ENCODE results near the gene RECK.
"Not testable (repeated sequence)": the region's sequence is repeated elsewhere in the genome, so short reads cannot be mapped to it uniquely, and the experiment has no call there.

RECK gene

DNA sequence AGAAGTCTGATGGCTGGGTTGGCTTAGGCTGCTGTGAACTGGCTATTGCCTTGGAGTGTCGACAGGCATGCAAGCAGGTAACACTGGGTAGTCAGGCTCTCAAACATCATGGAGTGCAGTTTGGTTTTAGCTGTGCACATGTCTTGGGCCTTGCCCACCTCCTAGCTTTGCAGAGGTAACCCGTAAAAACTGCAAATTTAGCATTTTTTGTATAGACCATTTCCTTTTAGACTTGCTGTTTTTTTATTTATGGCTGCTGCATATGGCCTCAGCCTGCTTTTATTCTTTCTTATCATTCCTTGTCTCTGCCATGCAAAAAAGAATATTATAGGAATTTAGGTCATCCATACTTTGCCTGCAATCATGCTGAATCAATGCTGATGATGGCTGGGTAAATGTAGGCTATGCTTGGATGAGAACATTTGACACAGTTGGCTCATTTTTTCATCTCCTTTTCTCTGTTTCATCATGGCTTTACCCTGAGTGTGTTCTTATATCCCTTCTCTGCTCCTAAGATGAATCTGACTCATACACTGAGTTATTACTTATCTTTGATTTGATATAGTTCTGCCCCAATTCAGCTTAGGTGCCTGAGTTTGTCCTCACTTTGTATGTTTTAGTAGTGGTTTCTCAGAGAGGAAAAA is 27.2 kb downstream of the RECK start:
- DNase-seq (ENCODE audit: low read depth), result peak; percentile 38

DNA sequence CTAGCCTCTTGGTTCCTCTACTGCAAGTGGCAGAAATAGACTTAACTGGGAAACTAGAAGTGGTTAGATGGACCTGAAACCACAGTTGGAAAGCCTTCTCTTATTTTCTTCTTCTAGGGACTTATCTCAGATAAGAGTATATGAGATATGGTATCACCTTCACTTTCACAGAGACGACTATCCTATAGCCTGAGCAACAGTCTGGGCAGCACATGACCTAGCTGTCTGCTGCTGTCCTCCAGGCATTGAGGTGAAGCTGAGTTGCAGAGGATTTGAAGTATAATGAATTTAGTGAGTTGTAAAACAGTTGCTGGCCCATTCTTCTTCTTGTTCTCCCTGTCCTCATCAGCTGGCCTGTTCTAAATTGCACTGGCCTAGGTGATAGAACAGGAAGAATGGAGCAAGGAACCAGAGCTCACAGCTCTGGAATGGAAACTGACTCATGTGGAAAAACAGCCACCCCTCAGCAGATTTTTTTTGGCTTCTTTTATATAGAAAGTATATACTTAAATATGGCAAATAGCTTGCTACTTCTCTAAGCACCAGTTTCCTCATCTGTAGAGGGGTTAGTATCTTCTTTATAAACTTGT is 27.8 kb downstream of the RECK start:
- DNase-seq (ENCODE audit: low read depth), result no peak

DNA sequence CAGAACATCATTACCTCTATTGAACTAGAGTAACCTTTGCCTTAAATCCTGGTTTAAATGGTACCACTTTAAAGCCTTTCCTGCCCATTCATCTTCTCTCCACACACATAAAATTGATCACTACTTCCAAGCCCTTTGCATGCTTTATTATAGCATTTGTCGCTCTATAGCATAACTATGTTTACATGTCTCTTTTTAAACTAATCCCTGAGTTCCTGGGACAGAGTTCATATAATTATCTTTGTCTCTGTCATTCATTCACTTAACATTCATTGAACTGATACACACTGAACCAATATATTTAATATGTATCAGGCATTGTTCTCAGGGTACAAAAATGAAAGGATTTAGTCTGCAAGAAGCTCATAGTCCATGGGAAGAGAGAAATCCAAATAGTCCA is 37.3 kb downstream of the RECK start:
- DNase-seq (ENCODE audit: low read depth), result no peak

- DNase-seq (ENCODE audit: low read depth), result peak; percentile 79
Observed at GRCh38 chr9:36074870-36075532, 38.3 kb downstream of the RECK start.

GRCh38 chr9:36078051-36078450 is 41.3 kb downstream of the RECK start:
- DNase-seq (ENCODE audit: low read depth), result no peak

DNA sequence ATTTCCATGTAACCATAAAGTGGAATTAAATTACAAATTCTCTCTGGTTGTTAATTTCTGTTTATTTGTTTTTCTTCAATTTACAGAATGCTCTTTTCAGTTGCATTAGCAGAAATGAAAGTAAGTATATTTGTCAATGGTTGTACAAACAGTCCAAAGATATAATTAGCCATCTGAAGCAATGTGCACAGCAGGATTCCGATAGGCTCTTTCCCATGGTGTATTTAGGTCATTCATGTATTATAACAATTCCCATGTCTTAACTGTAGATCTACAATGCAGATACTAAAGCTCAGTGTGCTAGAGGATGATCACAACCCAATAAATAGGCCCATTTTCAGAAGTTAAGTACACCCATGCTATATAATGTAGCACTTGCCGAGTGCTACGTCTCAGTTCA is 43.8 kb downstream of the RECK start:
- DNase-seq (ENCODE audit: low read depth), result no peak

- DNase-seq (ENCODE audit: low read depth), result no peak
Observed at GRCh38 chr9:36082931-36083330, 46.2 kb downstream of the RECK start.

GRCh38 chr9:36086442-36086841 is 49.7 kb downstream of the RECK start:
- DNase-seq (ENCODE audit: low read depth), result no peak

DNA sequence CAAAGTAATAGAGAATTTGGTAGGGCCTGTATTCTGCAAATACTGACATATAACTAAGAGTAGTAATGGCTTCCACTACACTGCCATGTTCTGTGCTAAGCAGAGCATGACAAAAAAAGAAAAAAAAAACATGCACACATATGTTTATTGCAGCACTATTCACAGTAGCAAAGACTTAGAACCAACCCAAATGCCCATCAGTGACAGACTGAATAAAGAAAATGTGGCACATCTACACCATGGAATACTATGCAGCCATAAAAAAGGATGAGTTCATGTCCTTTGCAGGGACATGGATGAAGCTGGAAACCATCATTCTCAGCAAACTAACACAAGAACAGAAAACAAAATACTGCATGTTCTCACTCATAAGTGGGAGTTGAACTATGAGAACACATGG is 50.3 kb downstream of the RECK start:
- not testable (repeated sequence) for DNase-seq (ENCODE audit: low read depth)

- DNase-seq (ENCODE audit: low read depth), result no peak
Observed at GRCh38 chr9:36088020-36088419, 51.3 kb downstream of the RECK start.

DNA sequence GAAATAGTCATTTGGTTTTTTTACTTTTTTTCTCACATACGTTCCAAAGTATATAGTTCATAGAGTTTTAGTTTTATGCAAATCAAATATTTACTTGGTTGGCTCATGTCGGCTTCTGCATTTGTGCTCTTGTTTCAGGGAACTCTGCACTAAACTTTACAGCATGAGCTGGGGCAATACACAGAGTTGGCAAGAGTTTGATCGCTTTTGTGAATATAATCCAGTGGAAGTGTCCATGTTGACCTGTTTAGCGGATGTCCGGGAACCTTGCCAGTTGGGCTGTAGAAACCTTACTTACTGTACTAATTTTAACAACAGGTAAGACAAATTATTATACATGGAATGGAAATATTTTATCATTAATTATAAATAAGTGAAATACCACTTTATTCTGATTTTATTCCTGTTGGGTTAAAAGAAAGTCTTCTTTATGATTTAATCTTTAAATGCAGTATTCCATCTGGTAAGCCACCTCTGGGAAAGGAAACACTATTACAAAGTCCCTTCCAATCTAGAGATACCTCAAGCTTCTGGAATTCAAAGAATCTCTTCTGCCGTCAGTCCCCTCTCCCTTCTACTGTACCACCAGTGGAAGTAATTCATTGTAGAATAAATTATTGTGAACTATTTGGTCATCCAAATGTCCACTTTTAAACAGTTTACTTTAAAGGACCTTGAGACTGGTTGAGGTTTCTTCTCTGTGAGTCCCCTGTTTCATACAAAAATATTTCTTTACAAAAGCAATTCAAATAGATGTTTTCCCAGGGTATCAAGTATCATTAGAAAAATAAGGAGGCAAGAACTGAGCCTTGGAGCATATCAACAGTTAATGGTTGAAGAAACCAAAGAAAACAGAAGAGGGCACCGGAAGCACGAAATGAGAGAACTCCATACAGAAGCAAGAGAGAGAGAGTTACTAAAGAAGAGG is 54.6 kb downstream of the RECK start:
- no peak for DNase-seq (ENCODE audit: low read depth)

DNA sequence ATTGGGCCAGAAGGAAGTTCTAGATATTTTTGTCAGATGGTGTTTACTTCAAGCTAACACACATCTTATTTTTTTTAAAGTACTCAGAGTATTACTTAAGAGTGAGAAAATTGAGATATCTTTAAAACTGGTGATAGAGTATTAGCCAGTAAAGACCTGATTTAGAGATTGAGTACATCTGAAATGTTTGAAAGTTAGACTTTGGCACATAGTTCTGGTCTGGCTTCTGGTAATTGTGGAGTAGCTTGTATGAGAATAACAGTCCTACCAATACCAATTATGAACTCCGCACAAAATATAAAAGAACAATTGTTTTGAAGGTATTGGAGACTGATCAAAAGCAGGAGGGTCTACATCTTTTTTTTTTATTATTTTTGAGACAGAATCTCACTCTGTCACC is 55.3 kb downstream of the RECK start:
- DNase-seq (ENCODE audit: low read depth), result no peak

DNA sequence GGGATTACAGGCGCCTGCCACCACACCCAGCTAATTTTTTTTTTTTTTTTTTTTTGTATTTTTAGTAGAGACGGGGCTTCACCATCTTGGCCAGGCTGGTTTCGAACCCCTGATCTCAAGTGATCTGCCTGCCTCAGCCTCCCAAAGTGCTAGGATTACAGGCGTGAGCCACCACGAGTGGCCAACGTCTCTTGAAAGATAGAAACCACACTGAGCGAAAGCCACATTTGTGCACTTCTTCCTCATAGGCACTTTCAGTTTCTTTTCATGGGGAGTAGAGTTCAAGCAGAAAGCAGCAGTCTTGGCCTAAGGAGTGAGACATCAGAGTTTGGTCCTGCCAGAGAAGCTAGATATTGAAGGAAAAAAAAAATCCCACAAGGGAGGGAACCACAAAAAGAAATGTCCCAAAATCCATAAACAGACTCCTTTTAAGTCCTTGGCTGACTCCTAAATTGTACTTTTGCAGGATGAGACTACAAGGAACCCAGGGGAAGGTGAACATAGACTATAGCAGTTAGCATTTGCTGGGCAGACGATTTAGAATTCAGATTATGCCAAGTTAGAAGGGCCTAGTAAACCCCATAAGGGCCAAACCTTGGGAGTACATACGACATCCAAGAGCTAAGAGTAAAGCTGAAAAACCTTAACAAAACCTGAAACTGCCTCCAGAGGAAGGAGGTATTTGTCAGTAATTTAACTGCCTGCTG is 55.9 kb downstream of the RECK start:
- no peak for DNase-seq (ENCODE audit: low read depth)

GRCh38 chr9:36093384-36093783 is 56.7 kb downstream of the RECK start:
- no peak for DNase-seq (ENCODE audit: low read depth)

- DNase-seq (ENCODE audit: low read depth), result no peak
Observed at GRCh38 chr9:36099718-36100117, 63.0 kb downstream of the RECK start.

DNA sequence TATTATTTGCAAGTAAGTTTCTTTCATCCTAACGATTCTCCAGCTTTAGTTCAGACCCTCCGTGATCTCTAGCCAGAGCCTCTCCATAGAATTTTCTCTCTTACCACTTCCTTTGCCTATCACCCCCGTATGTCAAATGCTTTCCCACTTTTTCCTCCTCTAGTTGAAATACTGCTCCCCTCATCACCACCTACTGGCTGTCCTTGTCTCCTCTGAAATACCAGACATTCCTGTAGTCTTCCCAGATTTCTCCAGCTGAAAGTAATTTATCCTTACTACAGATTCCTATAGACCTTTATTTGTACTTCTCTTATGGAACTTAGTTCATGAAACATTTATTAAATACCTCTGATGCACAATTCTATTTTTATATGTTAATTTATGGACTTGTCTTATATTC is 63.8 kb downstream of the RECK start:
- DNase-seq (ENCODE audit: low read depth), result no peak

DNA sequence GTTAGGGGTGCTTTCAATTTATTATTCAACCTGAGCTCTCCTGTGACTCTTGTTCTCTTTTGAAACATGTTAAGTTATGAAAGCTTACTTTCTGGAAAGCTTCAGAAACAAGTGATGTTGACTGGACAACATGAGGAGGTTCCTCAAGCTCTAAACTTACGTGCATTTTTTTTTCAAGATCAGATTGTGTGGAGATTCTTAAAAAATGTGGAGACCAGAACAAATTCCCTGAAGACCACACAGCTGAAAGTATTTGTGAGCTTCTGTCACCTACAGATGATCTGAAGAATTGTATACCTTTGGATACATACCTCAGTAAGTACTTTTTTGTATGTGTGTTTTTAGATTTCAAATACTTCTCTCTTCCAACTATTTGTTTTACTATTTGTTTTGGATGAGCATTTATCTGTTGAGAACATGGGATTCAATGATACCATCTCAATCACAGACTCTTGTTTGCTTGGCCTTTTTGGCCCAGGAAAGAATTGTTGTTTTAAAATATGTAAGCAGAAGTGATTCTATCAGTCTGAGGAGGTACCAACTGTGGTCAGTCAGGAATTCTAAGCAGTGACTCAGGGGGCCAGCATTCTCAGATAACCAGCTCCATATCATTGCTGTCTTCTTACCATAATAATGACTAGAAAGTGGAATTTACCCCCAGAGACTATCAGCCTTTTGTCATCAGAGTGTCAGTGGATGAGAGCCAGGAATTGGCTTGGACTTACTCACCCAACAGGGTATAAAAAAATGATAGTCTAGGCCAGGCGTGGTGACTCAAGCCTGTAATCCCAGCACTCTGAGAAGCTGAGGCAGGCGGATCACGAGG is 65.4 kb downstream of the RECK start:
- peak; percentile 88 for DNase-seq (ENCODE audit: low read depth)

GRCh38 chr9:36102742-36103495 is 66.2 kb downstream of the RECK start:
- DNase-seq (ENCODE audit: low read depth), result no peak

- no peak for DNase-seq (ENCODE audit: low read depth)
Observed at GRCh38 chr9:36109071-36109470, 72.4 kb downstream of the RECK start.

GRCh38 chr9:36110434-36110833 is 73.7 kb downstream of the RECK start:
- no peak for DNase-seq (ENCODE audit: low read depth)

Measured in stromal cell of bone marrow (primary cell).